ENCODE data around the gene ZNF474.

DNA sequence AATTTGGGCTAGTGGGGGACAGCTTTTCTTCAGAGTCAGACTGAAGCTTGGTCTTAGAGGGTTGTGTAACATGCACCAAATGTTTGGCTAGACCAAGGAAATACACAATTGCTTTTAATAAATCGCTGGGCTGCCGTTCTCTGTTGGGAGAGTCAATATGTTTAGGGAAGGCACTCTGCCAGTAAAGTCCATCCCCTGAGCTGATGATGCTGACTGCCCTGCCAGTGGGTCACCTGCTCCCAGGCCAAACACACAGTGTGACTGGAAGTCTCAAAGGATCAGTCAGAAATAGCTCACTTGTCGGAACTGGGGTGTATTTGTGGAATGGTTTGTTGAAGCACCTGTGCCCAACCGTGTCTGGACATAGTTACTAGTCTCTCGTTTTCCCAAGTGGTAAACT, 17.9 kb upstream of the ZNF474 start:
- TF ChIP-seq, protein P1, sequence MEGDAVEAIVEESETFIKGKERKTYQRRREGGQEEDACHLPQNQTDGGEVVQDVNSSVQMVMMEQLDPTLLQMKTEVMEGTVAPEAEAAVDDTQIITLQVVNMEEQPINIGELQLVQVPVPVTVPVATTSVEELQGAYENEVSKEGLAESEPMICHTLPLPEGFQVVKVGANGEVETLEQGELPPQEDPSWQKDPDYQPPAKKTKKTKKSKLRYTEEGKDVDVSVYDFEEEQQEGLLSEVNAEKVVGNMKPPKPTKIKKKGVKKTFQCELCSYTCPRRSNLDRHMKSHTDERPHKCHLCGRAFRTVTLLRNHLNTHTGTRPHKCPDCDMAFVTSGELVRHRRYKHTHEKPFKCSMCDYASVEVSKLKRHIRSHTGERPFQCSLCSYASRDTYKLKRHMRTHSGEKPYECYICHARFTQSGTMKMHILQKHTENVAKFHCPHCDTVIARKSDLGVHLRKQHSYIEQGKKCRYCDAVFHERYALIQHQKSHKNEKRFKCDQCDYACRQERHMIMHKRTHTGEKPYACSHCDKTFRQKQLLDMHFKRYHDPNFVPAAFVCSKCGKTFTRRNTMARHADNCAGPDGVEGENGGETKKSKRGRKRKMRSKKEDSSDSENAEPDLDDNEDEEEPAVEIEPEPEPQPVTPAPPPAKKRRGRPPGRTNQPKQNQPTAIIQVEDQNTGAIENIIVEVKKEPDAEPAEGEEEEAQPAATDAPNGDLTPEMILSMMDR (IDR thresholded peaks at IDR 0.05) = no peak
- TF ChIP-seq POLR2AphosphoS5 (IDR thresholded peaks at IDR 0.05) = no peak
